MCF 10A (cell line): ENCODE measurements around the gene EGFL7. TPM values are rescaled to one million over a fixed set of nuclear protein-coding genes. Genes with fewer than 3 reads are reported as not detected.

Experiments used
- BruUV-seq: library from RNA; stranded (reverse); fragments of 400-500 nt; replicated peaks from 2 replicates; lab custom pipeline; 2021; lab: Mats Ljungman, UMichigan
- CTCF ChIA-PET: fragments of 300-600 bp; sonication (Branson Sonifier 250); formaldehyde crosslinking; extraction: SDS; loops from one replicate; lab custom pipeline; 2021; ENCODE audit warnings: antibody characterized with exemption, inconsistent platforms; lab: Yijun Ruan, JAX
- POLR2A ChIA-PET: fragments of 300-600, 350-650 bp; sonication (Branson Sonifier 250); formaldehyde crosslinking; extraction: SDS; loops from one replicate; lab custom pipeline; 2020; ENCODE audit warnings: antibody characterized with exemption, inconsistent platforms; lab: Yijun Ruan, JAX
- DNase-seq: peaks from one replicate; pipeline ENCODE4 v3.0.0-alpha.2; 2018; ENCODE audit not compliant: unreplicated experiment
- H3K27ac Mint-ChIP-seq: one replicate; pipeline ENCODE4 v1.8.0; 2022; ENCODE audit warnings: mild to moderate bottlenecking, low read depth, mixed read lengths; ENCODE audit not compliant: unreplicated experiment
- H3K27me3 Mint-ChIP-seq: one replicate; pipeline ENCODE4 v1.8.0; 2022; ENCODE audit warnings: mixed read lengths; ENCODE audit not compliant: insufficient read depth, unreplicated experiment
- H3K36me3 Mint-ChIP-seq: one replicate; pipeline ENCODE4 v1.8.0; 2022; ENCODE audit warnings: mild to moderate bottlenecking, moderate library complexity, mixed read lengths; ENCODE audit not compliant: insufficient read depth, unreplicated experiment
- H3K4me1 Mint-ChIP-seq: one replicate; pipeline ENCODE4 v1.8.0; 2022; ENCODE audit warnings: mixed read lengths; ENCODE audit not compliant: insufficient read depth, unreplicated experiment
- H3K4me3 Mint-ChIP-seq: one replicate; pipeline ENCODE4 v1.8.0; 2022; ENCODE audit warnings: mild to moderate bottlenecking, moderate library complexity, mixed read lengths; ENCODE audit not compliant: unreplicated experiment
- H3K9me3 Mint-ChIP-seq: one replicate; pipeline ENCODE4 v1.8.0; 2022; ENCODE audit warnings: mixed read lengths; ENCODE audit not compliant: unreplicated experiment
- CTCF ChIP-seq: fragments of 200-600 bp; IDR thresholded peaks from one replicate; pipeline ENCODE4 v1.8.0; 2022; ENCODE audit warnings: antibody characterized with exemption, mild to moderate bottlenecking; ENCODE audit not compliant: unreplicated experiment
- intact Hi-C: fragments of 100-400 bp; cut with micrococcal nuclease; formaldehyde crosslinking; loops from 2 replicates; pipeline ENCODE4 v1.14.1; 2022
- total RNA-seq: library from RNA; stranded (reverse); gene quantifications from 2 replicates; pipeline ENCODE4 v1.2.3, GENCODE V29; 2022

Gene EGFL7
- total RNA-seq, 1 experiment from 2014 or later = 3.9 TPM

- no peak overlapping the region for H3K27ac Mint-ChIP-seq
- ChIA-PET POLR2A (interaction anchor here (0.6 to 2.5 kb wide), 7 partner anchors 10 to 225 kb away, joined by 3 to 8 read pairs (median 3); no protein-coding TSS in a partner anchor), CTCF (interaction anchor here (0.5 to 2.7 kb wide), 11 partner anchors 10 to 340 kb away, joined by 3 to 16 read pairs (median 5); no protein-coding TSS in a partner anchor)
- TF ChIP-seq CTCF = no peak
- peak; percentile 40 for DNase-seq
- no peaks in the 10 kb centered on the region for H3K9me3 Mint-ChIP-seq
- peaks cover 7% of the 10 kb centered on the region for H3K36me3 Mint-ChIP-seq
- intact Hi-C loops = no loop called here
- peaks cover 5% of the 10 kb centered on the region for H3K27me3 Mint-ChIP-seq
- peaks cover 11% of the 10 kb centered on the region for H3K4me1 Mint-ChIP-seq
- no peak overlapping the region for H3K4me3 Mint-ChIP-seq
- no TSS peak for BruUV-seq
Measured at GRCh38 chr9:136634904-136635303, 27.8 kb upstream of the EGFL7 start.

- H3K4me3 Mint-ChIP-seq = no peak overlapping the region
- peaks cover under 1% of the 10 kb centered on the region for H3K4me1 Mint-ChIP-seq
- ChIA-PET CTCF (interaction anchor here (0.6 to 2.5 kb wide), 2 partner anchors 156 to 389 kb away, joined by 3 to 8 read pairs; no protein-coding TSS in a partner anchor), POLR2A (no interaction called here)
- H3K27me3 Mint-ChIP-seq = peaks cover 19% of the 10 kb centered on the region
- H3K36me3 Mint-ChIP-seq = peaks cover 7% of the 10 kb centered on the region
- TF ChIP-seq CTCF = no peak
- DNase-seq = no peak
- H3K27ac Mint-ChIP-seq = no peak overlapping the region
- H3K9me3 Mint-ChIP-seq = no peaks in the 10 kb centered on the region
- intact Hi-C loops = loop anchor here (5.0 kb wide), 2 partner anchors 52 to 303 kb away; no protein-coding TSS in a partner anchor
- BruUV-seq = no TSS peak
Measured at GRCh38 chr9:136640171-136641111, 22.3 kb upstream of the EGFL7 start.

- Mint-ChIP-seq H3K27ac (no peak overlapping the region), H3K4me1 (no peaks in the 10 kb centered on the region), H3K4me3 (no peak overlapping the region), H3K9me3 (no peaks in the 10 kb centered on the region), H3K27me3 (peaks cover 19% of the 10 kb centered on the region), H3K36me3 (no peaks in the 10 kb centered on the region)
- intact Hi-C loops = loop anchor here (5.0 kb wide), 2 partner anchors 50 to 305 kb away; no protein-coding TSS in a partner anchor
- no peak for DNase-seq
- TF ChIP-seq CTCF = no peak
- no TSS peak for BruUV-seq
- ChIA-PET CTCF (interaction anchor here (2.5 kb wide), 1 partner anchor 158 kb away, joined by 8 read pairs; no protein-coding TSS in a partner anchor), POLR2A (interaction anchor here (0.7 to 1.5 kb wide), 3 partner anchors 17 to 157 kb away, joined by 3 read pairs; no protein-coding TSS in a partner anchor)
Measured at GRCh38 chr9:136642439-136642921, 20.2 kb upstream of the EGFL7 start.
